ENCODE data around the gene INPP5J.
"Not testable (repeated sequence)": the region's sequence is repeated elsewhere in the genome, so short reads cannot be mapped to it uniquely, and the experiment has no call there.

The INPP5J gene

GRCh38 chr22:31102441-31103081 lies 20.2 kb upstream of the INPP5J start:
- DNase-seq, result no peak

- DNase-seq, result no peak
Observed at GRCh38 chr22:31103111-31103510, 19.7 kb upstream of the INPP5J start.

GRCh38 chr22:31103899-31104694 lies 18.7 kb upstream of the INPP5J start:
- DNase-seq, result no peak

- DNase-seq, result no peak
Observed at GRCh38 chr22:31104869-31105268, 17.9 kb upstream of the INPP5J start.

- no peak for DNase-seq
Observed at GRCh38 chr22:31105282-31105929, 17.4 kb upstream of the INPP5J start.

- no peak for DNase-seq
Observed at GRCh38 chr22:31106001-31106571, 16.7 kb upstream of the INPP5J start.

GRCh38 chr22:31106731-31107177 lies 16.0 kb upstream of the INPP5J start:
- no peak for DNase-seq

- peak; percentile 96 for DNase-seq
Observed at GRCh38 chr22:31107178-31107893, 15.4 kb upstream of the INPP5J start, which contains the start of gene SELENOM. Gene SELENOM, minus strand, starts transcription at chr22:31107568. Its CDS starts 63 bp downstream, at chr22:31107505.

GRCh38 chr22:31107894-31108218 lies 14.9 kb upstream of the INPP5J start:
- DNase-seq, result no peak

GRCh38 chr22:31112547-31113091 lies 10.1 kb upstream of the INPP5J start:
- DNase-seq, result not testable (repeated sequence)

GRCh38 chr22:31118046-31118820 lies 4.5 kb upstream of the INPP5J start:
- DNase-seq, result no peak

GRCh38 chr22:31119026-31119717 lies 3.6 kb upstream of the INPP5J start:
- no peak for DNase-seq

- DNase-seq, result no peak
Observed at GRCh38 chr22:31120230-31120629, 2.5 kb upstream of the INPP5J start.

- DNase-seq, result no peak
Observed at GRCh38 chr22:31120642-31121041, 2.1 kb upstream of the INPP5J start.

- DNase-seq, result no peak
Observed at GRCh38 chr22:31121403-31121802, 1.4 kb upstream of the INPP5J start.

- DNase-seq, result no peak
Observed at GRCh38 chr22:31122196-31122531, 602 bp upstream of the INPP5J start.

- DNase-seq, result no peak
Observed at GRCh38 chr22:31123292-31123602, 481 bp downstream of the INPP5J start.

GRCh38 chr22:31124290-31124689 lies 1.5 kb downstream of the INPP5J start:
- DNase-seq, result no peak

- DNase-seq, result no peak
Observed at GRCh38 chr22:31124811-31125465, 2.2 kb downstream of the INPP5J start.

- DNase-seq, result no peak
Observed at GRCh38 chr22:31125521-31126117, 2.9 kb downstream of the INPP5J start.

Data from hematopoietic multipotent progenitor cell treated with erythropoietin and hydrocortisone succinate and interleukin-3 and kit ligand, for 8 days (in vitro differentiated cells).